ENCODE results near the gene CATSPERB. TPM values are rescaled to one million over a fixed set of nuclear protein-coding genes. Genes with fewer than 3 reads are reported as not detected.

Gene CATSPERB
- total RNA-seq, 4 donors from 2014 or later, result 0.65 to 4.7 (median 3.9) TPM

DNA sequence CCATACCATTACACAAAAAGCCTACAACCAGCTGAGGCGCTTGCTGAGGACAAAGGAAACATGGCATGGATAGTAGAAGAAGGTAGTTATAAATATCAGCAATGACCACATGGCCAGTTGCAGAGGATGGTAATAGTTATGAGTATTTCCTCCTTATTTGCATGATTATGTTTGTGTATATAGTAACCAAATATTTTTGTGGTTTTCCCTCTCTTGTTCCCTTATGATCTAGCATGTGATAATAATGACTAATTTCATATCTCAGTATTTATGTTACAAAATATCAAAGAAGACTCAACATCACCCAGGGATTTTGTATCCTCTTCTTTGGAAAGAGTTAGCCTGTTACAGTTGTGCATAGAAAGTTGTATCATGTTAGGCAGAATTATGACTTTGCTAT, 13.5 kb upstream of the CATSPERB start:
- TF ChIP-seq, protein P1, sequence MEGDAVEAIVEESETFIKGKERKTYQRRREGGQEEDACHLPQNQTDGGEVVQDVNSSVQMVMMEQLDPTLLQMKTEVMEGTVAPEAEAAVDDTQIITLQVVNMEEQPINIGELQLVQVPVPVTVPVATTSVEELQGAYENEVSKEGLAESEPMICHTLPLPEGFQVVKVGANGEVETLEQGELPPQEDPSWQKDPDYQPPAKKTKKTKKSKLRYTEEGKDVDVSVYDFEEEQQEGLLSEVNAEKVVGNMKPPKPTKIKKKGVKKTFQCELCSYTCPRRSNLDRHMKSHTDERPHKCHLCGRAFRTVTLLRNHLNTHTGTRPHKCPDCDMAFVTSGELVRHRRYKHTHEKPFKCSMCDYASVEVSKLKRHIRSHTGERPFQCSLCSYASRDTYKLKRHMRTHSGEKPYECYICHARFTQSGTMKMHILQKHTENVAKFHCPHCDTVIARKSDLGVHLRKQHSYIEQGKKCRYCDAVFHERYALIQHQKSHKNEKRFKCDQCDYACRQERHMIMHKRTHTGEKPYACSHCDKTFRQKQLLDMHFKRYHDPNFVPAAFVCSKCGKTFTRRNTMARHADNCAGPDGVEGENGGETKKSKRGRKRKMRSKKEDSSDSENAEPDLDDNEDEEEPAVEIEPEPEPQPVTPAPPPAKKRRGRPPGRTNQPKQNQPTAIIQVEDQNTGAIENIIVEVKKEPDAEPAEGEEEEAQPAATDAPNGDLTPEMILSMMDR (IDR thresholded peaks at IDR 0.05; ENCODE audit: low read depth), result no peak

DNA sequence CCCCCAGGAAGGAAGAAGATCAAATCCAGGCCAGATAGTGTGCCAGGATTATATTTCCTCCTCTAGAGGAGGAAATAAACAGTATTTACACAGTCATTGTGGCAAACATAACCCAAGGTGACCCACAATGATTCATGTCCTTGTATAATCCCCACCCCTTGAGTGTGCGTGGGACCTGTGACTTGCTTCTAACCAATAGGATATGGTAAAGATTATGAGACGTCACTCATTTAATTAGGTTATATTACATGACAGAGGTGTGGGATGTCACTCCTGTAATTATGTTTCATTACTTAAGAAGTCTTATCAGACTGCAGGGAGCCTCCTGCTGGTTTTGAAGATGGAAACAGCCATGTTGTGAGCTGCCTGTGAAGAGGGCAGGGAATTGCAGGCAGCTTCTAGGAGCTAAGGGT, 12.2 kb upstream of the CATSPERB start:
- TF ChIP-seq, protein P1 (IDR thresholded peaks at IDR 0.05; ENCODE audit: low read depth), result no peak

- TF ChIP-seq, protein P1 (IDR thresholded peaks at IDR 0.05; ENCODE audit: low read depth), result no peak
Measured at GRCh38 chr14:91743305-91743653, 11.4 kb upstream of the CATSPERB start.

GRCh38 chr14:91742621-91743304, 10.9 kb upstream of the CATSPERB start:
- TF ChIP-seq, protein P1 (IDR thresholded peaks at IDR 0.05; ENCODE audit: low read depth), result no peak

DNA sequence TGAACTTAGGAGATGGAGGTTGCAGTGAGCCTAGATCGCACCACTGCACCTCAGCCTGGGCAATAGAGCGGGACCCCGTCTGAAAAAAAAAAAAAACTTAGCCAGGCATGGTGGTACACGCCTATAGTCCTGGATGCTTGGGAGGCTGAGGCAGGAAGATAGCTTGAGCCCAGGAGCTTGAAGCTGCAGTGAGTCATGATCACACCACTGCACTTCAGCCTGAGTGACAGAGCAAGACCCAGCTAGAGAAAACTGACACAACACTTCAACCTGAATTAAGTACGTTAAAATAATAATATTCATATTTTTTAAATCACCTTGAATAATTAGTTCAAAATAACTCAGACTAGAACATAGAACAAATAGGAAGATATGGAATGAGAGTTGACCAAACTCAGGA, 5.7 kb upstream of the CATSPERB start:
- TF ChIP-seq, protein P1 (IDR thresholded peaks at IDR 0.05; ENCODE audit: low read depth), result no peak

GRCh38 chr14:91732859-91733477, 1.1 kb upstream of the CATSPERB start:
- TF ChIP-seq, protein P1 (IDR thresholded peaks at IDR 0.05; ENCODE audit: low read depth), result no peak

GRCh38 chr14:91732439-91732838, 553 bp upstream of the CATSPERB start:
- TF ChIP-seq, protein P1 (IDR thresholded peaks at IDR 0.05; ENCODE audit: low read depth), result no peak
